A549 (cell line): ENCODE data around the gene SLC20A1. TPM values are rescaled to one million over a fixed set of nuclear protein-coding genes. Genes with fewer than 3 reads are reported as not detected.
"Not testable (repeated sequence)": the region's sequence is repeated elsewhere in the genome, so short reads cannot be mapped to it uniquely, and the experiment has no call there.

Experiments
- ATAC-seq, 2 experiments: fragments of 200-7000 bp in 1 of 2; fragments of >200 bp in 1 of 2; cut with Nextera tagmentation in 1 of 2; cut with Tn5 transposase in 1 of 2; 3 replicates each; pipeline versions ENCODE4 v1.8.0 to v1.9.1; 2018 to 2020; ENCODE audit warnings: mild to moderate bottlenecking in 1 of 2, moderate library complexity in 1 of 2
- CTCF ChIA-PET: fragments of 300-600 bp; sonication (Branson Sonifier 250); formaldehyde crosslinking; extraction: SDS; loops from one replicate; lab custom pipeline; 2021; ENCODE audit warnings: antibody characterized with exemption, inconsistent platforms; lab: Yijun Ruan, JAX
- POLR2A ChIA-PET: fragments of 350-600 bp; formaldehyde crosslinking; extraction: SDS; loops from one replicate; lab custom pipeline; 2021; ENCODE audit warnings: antibody characterized with exemption, inconsistent platforms; lab: Yijun Ruan, JAX
- DNase-seq, 2 experiments: peaks; one replicate each; pipeline versions ENCODE4 v3.0.0 to v3.0.0-alpha.2; 2011 to 2016; ENCODE audit warnings: low read depth in 1 of 2, low spot score in 1 of 2
- FAIRE-seq: peaks from 2 replicates; lab custom pipeline; 2011; peaks lifted over from hg19 to GRCh38; lab: Jason Lieb, UNC
- H3K27ac ChIP-seq, 2 experiments: fragments of >200 bp; sonication (Bioruptor Twin); formaldehyde crosslinking; 3 replicates each; pipeline ENCODE4 v1.5.1; 2016 to 2017
- H3K4me1 ChIP-seq: fragments of >200 bp; sonication (Bioruptor Twin); formaldehyde crosslinking; 3 replicates; pipeline ENCODE4 v1.6.1; 2016
- H3K4me2 ChIP-seq: fragments of >200 bp; sonication (Bioruptor Twin); formaldehyde crosslinking; 3 replicates; pipeline ENCODE4 v1.6.1; 2016
- H3K4me3 ChIP-seq: fragments of >200 bp; sonication (Bioruptor Twin); formaldehyde crosslinking; 3 replicates; pipeline ENCODE4 v1.5.1; 2016
- H3K9me3 ChIP-seq: fragments of >200 bp; sonication (Bioruptor Twin); formaldehyde crosslinking; 3 replicates; pipeline ENCODE4 v1.6.1; 2016
- CBX2 ChIP-seq: fragments of 200-600 bp; sonication (generic); IDR thresholded peaks from 2 replicates; pipeline ENCODE4 v1.6.1; 2016; ENCODE audit warnings: low read depth, mild to moderate bottlenecking, borderline replicate concordance
- CHD4 ChIP-seq: fragments of 200-600 bp; sonication (generic); IDR thresholded peaks from 2 replicates; pipeline ENCODE4 v1.6.1; 2016; ENCODE audit warnings: antibody characterized with exemption, mild to moderate bottlenecking, borderline replicate concordance
- HDAC2 ChIP-seq: fragments of 200-600 bp; sonication (generic); IDR thresholded peaks from 2 replicates; pipeline ENCODE4 v1.6.1; 2016
- HOXB13 ChIP-seq: fragments of 250-450 bp; sonication (Bioruptor Pico); IDR thresholded peaks from 2 replicates; pipeline ENCODE4 v1.5.0; 2020; ENCODE audit warnings: low read depth, mild to moderate bottlenecking, moderate library complexity
- KDM5A ChIP-seq: fragments of 200-600 bp; sonication (generic); IDR thresholded peaks from 2 replicates; pipeline ENCODE4 v1.6.1; 2016; ENCODE audit warnings: antibody characterized with exemption, mild to moderate bottlenecking
- MAX ChIP-seq: IDR thresholded peaks from 2 replicates; pipeline ENCODE4 v1.6.1; 2012
- POLR2A ChIP-seq: IDR thresholded peaks from 2 replicates; pipeline ENCODE4 v1.6.1; 2012; ENCODE audit warnings: mild to moderate bottlenecking, low read length
- RNF2 ChIP-seq: fragments of 200-600 bp; sonication (generic); IDR thresholded peaks from 2 replicates; pipeline ENCODE4 v1.6.1; 2016; ENCODE audit warnings: low read depth, mild to moderate bottlenecking, antibody characterized with exemption, moderate library complexity, borderline replicate concordance
- ZNF302 ChIP-seq: fragments of 250-450 bp; sonication (Bioruptor Pico); IDR thresholded peaks from 2 replicates; pipeline ENCODE4 v1.9.0; 2021; ENCODE audit warnings: inconsistent platforms, mild to moderate bottlenecking, moderate library complexity
- ZSCAN20 ChIP-seq: fragments of 250-450 bp; sonication (Bioruptor Pico); IDR thresholded peaks from 2 replicates; pipeline ENCODE4 v1.8.0; 2022; ENCODE audit warnings: mild to moderate bottlenecking, moderate library complexity
- WGBS: methylation state at CpG from one replicate; pipeline ENCODE4 v1.1.6; 2017; ENCODE audit errors: missing lambda C conversion rate; 5-methylcytosine and 5-hydroxymethylcytosine counted together
- polyA plus RNA-seq, 4 experiments: library from polyadenylated mRNA; depleted of rRNA in 3 of 4; stranded (reverse); fragments of >200 nt; fragmentation: RNase III in 1 of 4; extraction: RNeasy Plus Mini Kit Qiagen cat#74134 plus additional on column Dnase treatment in 1 of 4; gene quantifications; 2 replicates in 3 of 4; 3 replicates in 1 of 4; pipeline ENCODE4 v1.2.3, GENCODE V29; 2011 to 2017
- TF ChIP-seq, protein P1 (sequence below): IDR thresholded peaks from 2 replicates; pipeline ENCODE4 v1.6.1; 2012
- TF ChIP-seq, protein P2 (sequence below): fragments of 200-600 bp; sonication (generic); IDR thresholded peaks from 2 replicates; pipeline ENCODE4 v1.6.1; 2016; ENCODE audit warnings: antibody characterized with exemption, mild to moderate bottlenecking, moderate library complexity
- TF ChIP-seq, protein P3 (sequence below): fragments of >200 bp; sonication (Bioruptor Twin); formaldehyde crosslinking; IDR thresholded peaks from 3 replicates; pipeline ENCODE4 v1.5.1; 2016
- TF ChIP-seq, protein P4 (sequence below): fragments of 250-450 bp; sonication (Bioruptor Pico); IDR thresholded peaks from 2 replicates; pipeline ENCODE4 v1.5.0; 2021; ENCODE audit warnings: mild to moderate bottlenecking, moderate library complexity, borderline replicate concordance
- TF ChIP-seq, protein P5 (sequence below): fragments of 150-350 bp; IDR thresholded peaks from 2 replicates; pipeline ENCODE4 v1.6.1; 2014; ENCODE audit warnings: low read depth, mild to moderate bottlenecking, low read length

Gene SLC20A1
- polyA plus RNA-seq, 2 of the 4 experiments (the other 2 are of a cell fraction) = 83.6 to 86.8 TPM

- no peak for FAIRE-seq
- no peak for TF ChIP-seq CHD4
- TF ChIP-seq, protein P1, sequence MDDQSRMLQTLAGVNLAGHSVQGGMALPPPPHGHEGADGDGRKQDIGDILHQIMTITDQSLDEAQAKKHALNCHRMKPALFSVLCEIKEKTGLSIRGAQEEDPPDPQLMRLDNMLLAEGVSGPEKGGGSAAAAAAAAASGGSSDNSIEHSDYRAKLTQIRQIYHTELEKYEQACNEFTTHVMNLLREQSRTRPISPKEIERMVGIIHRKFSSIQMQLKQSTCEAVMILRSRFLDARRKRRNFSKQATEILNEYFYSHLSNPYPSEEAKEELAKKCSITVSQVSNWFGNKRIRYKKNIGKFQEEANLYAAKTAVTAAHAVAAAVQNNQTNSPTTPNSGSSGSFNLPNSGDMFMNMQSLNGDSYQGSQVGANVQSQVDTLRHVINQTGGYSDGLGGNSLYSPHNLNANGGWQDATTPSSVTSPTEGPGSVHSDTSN = no peak
- no peak for TF ChIP-seq POLR2A
- no peak for TF ChIP-seq ZNF302 (CRISPR knock-in tag)
- TF ChIP-seq, protein P2, sequence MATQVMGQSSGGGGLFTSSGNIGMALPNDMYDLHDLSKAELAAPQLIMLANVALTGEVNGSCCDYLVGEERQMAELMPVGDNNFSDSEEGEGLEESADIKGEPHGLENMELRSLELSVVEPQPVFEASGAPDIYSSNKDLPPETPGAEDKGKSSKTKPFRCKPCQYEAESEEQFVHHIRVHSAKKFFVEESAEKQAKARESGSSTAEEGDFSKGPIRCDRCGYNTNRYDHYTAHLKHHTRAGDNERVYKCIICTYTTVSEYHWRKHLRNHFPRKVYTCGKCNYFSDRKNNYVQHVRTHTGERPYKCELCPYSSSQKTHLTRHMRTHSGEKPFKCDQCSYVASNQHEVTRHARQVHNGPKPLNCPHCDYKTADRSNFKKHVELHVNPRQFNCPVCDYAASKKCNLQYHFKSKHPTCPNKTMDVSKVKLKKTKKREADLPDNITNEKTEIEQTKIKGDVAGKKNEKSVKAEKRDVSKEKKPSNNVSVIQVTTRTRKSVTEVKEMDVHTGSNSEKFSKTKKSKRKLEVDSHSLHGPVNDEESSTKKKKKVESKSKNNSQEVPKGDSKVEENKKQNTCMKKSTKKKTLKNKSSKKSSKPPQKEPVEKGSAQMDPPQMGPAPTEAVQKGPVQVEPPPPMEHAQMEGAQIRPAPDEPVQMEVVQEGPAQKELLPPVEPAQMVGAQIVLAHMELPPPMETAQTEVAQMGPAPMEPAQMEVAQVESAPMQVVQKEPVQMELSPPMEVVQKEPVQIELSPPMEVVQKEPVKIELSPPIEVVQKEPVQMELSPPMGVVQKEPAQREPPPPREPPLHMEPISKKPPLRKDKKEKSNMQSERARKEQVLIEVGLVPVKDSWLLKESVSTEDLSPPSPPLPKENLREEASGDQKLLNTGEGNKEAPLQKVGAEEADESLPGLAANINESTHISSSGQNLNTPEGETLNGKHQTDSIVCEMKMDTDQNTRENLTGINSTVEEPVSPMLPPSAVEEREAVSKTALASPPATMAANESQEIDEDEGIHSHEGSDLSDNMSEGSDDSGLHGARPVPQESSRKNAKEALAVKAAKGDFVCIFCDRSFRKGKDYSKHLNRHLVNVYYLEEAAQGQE = no peak
- no peak for TF ChIP-seq CBX2
- TF ChIP-seq, protein P3, sequence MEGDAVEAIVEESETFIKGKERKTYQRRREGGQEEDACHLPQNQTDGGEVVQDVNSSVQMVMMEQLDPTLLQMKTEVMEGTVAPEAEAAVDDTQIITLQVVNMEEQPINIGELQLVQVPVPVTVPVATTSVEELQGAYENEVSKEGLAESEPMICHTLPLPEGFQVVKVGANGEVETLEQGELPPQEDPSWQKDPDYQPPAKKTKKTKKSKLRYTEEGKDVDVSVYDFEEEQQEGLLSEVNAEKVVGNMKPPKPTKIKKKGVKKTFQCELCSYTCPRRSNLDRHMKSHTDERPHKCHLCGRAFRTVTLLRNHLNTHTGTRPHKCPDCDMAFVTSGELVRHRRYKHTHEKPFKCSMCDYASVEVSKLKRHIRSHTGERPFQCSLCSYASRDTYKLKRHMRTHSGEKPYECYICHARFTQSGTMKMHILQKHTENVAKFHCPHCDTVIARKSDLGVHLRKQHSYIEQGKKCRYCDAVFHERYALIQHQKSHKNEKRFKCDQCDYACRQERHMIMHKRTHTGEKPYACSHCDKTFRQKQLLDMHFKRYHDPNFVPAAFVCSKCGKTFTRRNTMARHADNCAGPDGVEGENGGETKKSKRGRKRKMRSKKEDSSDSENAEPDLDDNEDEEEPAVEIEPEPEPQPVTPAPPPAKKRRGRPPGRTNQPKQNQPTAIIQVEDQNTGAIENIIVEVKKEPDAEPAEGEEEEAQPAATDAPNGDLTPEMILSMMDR = no peak
- TF ChIP-seq RNF2 = no peak
- TF ChIP-seq, protein P4, sequence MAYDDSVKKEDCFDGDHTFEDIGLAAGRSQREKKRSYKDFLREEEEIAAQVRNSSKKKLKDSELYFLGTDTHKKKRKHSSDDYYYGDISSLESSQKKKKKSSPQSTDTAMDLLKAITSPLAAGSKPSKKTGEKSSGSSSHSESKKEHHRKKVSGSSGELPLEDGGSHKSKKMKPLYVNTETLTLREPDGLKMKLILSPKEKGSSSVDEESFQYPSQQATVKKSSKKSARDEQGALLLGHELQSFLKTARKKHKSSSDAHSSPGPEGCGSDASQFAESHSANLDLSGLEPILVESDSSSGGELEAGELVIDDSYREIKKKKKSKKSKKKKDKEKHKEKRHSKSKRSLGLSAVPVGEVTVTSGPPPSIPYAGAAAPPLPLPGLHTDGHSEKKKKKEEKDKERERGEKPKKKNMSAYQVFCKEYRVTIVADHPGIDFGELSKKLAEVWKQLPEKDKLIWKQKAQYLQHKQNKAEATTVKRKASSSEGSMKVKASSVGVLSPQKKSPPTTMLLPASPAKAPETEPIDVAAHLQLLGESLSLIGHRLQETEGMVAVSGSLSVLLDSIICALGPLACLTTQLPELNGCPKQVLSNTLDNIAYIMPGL = no peak
- TF ChIP-seq HDAC2 = no peak
- TF ChIP-seq KDM5A = no peak
- TF ChIP-seq, protein P5, sequence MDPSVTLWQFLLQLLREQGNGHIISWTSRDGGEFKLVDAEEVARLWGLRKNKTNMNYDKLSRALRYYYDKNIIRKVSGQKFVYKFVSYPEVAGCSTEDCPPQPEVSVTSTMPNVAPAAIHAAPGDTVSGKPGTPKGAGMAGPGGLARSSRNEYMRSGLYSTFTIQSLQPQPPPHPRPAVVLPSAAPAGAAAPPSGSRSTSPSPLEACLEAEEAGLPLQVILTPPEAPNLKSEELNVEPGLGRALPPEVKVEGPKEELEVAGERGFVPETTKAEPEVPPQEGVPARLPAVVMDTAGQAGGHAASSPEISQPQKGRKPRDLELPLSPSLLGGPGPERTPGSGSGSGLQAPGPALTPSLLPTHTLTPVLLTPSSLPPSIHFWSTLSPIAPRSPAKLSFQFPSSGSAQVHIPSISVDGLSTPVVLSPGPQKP = no peak
- no peak for TF ChIP-seq ZSCAN20 (CRISPR knock-in tag)
- no peak for TF ChIP-seq HOXB13 (CRISPR knock-in tag)
- no peak for TF ChIP-seq MAX
- no peak overlapping the region for H3K4me2 ChIP-seq
- CTCF ChIA-PET = interaction anchor here (1.0 to 5.6 kb wide), 7 partner anchors 9 to 106 kb away, joined by 3 to 55 read pairs (median 4); no protein-coding TSS in a partner anchor
- no peak overlapping the region for H3K27ac ChIP-seq
- ATAC-seq = no peak; a peak in 1 of 6 replicates
- DNase-seq = no peak
- 61% methylated on average over 5 of the region's 5 CpGs for WGBS
- POLR2A ChIA-PET = no interaction called here
- H3K4me1 ChIP-seq = no peaks in the 10 kb centered on the region
- H3K9me3 ChIP-seq = no peaks in the 10 kb centered on the region
- H3K4me3 ChIP-seq = no peak overlapping the region
Observed at GRCh38 chr2:112706170-112706664, 60.5 kb downstream of the SLC20A1 start.

DNA sequence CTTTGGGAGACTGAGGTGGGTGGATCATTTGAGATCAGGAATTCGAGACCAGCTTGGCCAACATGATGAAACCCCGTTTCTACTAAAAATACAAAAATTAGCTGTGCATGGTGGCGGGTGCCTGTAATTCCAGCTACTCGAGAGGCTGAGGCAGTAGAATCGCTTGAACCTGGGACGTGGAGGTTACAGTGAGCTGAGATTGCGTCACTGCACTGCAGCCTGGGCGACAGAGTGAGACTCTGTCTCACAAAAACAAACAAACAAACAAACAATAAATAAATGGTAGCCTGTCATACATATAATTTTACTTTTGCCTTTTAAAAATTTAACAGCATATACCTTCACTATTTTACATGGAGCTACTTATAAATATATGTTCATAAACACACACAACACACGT, 61.2 kb downstream of the SLC20A1 start:
- FAIRE-seq, H3K4me1 ChIP-seq, ATAC-seq, H3K9me3 ChIP-seq, H3K27ac ChIP-seq, H3K4me3 ChIP-seq, DNase-seq, POLR2A ChIA-PET, H3K4me2 ChIP-seq: not testable (repeated sequence)
- CTCF ChIA-PET = interaction anchor here (1.0 to 5.6 kb wide), 6 partner anchors 8 to 235 kb away, joined by 3 to 55 read pairs (median 10); no protein-coding TSS in a partner anchor
- 65% methylated on average over 9 of the region's 9 CpGs for WGBS
